GM21723 (cell line): ENCODE measurements around the gene PLD3.
"Not testable (repeated sequence)": the region's sequence is repeated elsewhere in the genome, so short reads cannot be mapped to it uniquely, and the experiment has no call there.

Source experiments
- ATAC-seq: cut with Tn5 transposase; IDR thresholded peaks from one replicate; pipeline ENCODE4 v1.9.1; 2021; ENCODE audit warnings: mild to moderate bottlenecking, moderate library complexity; ENCODE audit not compliant: unreplicated experiment

The PLD3 gene

DNA sequence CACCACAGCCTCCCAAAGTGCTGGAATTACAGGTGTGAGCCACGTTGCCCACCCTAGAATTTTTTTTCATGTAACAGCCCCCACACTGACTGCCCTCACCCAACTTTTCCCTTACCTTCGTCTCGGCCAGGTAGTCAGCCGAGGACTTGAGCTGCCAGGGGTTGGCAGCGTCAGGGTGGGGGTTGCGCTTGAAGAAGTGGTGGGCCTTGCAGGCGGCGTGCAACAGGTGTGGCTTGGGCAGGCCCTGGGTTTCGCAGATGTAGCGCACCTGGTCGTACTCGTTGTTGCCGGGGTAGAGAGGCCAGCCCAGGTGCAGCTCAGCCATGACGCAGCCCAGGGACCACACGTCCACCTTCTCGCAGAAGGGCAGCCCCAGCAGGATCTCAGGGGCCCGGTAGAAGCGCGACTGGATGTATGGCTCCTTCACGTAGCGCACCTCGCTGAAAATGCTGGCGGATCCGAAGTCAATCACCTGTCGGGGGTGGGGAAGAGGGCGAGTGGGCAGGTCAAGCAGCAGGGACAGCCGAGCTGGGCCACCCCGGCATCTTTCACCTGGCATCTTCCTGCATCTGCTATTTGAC, 35.3 kb downstream of the PLD3 start:
- no peak for ATAC-seq

DNA sequence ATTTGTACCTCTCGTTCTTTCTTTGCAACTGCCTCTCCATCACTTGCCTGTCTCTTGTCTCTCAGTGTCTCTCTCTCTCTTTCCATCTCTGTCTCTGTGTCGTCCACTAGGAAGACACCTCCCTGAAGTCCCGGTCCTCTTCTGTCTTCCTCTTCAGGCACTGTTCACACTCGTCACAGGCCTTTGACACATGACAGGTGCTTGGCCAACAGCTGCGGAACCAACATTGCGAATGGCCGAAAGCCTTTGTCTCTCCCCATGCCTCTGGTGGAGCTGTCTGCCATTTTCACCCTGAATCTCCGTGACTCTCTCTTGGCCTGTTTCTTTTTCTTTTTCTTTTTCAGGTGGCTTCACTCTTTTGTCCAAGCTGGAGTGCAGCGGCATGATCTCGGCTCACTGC, 38.7 kb downstream of the PLD3 start:
- ATAC-seq, result no peak

DNA sequence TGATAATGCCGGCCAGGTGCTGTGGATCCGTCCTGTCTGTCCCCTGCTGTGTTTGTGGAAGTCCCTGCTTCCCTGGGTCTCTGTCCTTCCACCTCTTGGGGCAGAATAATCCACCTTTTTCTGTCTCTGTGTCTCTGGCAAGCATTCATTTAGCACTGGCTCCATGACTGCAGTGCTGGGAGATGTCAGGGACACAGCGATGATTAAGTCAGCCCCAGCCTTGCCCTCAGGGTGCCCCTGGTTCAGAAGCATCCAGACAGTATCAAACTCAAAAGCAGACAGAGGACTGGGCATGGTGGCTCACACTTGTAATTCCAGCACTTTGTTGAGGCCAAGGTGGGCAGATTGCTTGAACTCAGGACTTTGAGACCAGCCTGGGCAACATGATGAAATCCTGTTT, 40.0 kb downstream of the PLD3 start:
- ATAC-seq, result no peak

DNA sequence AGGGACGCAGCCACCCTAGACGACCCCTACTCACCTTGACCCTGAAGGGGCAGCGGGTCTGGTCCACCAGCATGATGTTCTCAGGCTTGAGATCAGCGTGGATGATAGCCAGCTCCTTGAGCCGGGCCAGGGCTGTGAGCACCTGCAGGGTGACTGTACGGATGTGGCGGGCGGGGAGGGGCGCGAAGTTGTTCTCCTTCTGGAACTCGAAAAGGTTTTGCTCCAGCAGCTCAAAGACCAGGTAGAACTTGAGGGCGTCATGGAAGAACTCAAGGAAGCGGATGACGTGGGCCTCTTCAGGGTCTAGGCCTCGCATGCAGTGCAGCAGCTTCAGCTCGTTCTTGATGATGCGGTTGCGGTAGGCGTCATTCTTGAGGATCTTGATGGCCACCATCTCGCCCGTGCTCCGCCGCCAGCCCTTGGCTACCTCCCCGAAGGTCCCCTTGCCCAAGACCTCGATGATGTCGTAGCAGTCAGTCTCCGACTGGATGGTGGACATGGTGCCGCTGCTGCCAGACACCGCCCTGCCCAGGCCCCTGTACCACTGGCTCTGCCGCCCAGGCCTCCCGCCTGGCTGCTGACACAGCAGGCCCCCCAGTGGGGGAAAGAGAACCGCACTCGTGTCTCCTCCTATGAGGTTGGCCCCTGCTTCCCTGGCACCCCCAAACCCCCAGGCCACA, 41.0 kb downstream of the PLD3 start:
- ATAC-seq, result no peak

DNA sequence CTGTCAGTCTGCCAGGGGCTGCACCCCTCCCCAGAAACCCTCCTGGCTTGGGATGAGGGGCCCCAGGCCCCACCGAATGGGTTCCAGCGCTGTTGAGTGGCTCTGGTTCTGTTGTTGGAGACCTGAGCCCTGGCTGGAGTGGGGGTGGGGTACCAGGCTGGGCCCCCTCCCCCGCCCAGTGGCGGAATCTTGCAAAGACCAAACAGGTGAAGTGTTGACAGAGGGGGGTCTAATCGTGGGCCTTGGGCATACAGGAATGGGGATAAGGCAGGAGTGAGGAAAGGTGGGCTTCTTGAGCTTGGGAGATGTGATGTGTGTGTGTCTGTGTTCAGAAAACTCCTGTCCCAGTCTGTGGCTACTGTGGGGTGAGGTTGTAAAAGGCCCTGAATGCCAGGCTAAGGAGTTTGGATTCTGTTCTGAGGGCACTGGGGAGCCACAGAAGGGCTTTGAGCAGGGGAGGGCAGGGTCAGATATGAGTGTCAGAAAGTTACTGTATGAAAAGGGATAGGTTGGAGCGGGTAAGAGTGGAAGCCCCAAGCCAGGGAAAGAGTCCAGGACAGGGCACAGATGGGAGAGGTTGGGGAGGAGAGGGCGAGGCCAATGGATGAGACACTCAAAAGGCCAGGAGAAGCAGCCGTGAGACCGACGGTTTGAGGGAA, 41.7 kb downstream of the PLD3 start, which contains the start of gene HIPK4:
HIPK4 (minus strand) TSS at position 98 of the 659 bp plus-strand sequence. CDS start 279 bp downstream, outside the sequence.
- ATAC-seq, result no peak

DNA sequence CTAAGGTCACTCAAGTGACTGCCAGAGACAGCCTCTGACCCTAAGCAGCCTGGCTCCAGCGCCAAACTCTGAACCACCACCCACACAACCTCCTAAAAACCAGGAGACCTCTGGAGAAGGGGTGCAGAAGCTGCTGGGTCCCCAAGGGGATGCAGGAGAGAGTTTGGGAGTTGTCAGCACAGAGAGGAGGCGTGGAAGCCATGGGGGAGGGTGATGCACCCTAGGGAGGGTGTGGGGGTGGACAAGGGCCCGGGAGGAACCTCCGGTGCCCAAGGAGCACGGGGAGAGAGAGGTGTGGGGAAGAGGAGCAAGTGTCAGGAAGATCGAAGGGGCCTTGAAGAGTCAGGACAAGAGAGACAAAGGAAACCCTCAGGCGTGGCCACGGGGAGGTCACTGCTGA, 43.6 kb downstream of the PLD3 start:
- no peak for ATAC-seq

DNA sequence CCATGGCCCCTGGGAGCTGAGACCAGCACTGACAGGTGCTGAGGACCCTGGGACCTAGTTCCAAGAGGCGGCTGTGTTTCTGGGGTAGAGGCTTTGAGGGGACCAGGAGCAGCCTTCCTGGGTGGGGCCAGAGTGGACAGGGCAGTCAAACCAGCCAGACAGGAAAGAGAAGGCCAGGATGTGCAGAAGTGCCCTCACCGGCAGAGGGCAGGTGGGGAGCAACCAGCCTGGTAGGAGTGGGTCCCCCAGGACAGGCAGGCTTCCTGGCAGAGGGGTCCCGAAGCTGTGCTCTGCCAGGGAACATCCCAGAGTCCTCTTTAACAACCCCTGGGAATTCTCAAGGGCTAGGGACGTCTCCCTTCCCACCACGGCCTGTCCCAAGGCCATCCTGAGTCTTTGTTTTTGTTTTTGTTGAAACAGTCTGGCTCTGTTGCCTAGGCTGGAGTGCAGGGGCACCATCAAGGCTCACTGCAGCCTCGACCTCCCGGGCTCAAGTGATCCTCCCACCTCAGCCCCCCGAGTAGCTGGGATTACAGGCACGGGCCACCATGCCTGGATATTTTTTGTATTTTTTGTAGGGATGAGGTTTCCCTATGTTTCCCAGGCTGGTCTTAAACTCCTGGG, 44.5 kb downstream of the PLD3 start:
- no peak for ATAC-seq

DNA sequence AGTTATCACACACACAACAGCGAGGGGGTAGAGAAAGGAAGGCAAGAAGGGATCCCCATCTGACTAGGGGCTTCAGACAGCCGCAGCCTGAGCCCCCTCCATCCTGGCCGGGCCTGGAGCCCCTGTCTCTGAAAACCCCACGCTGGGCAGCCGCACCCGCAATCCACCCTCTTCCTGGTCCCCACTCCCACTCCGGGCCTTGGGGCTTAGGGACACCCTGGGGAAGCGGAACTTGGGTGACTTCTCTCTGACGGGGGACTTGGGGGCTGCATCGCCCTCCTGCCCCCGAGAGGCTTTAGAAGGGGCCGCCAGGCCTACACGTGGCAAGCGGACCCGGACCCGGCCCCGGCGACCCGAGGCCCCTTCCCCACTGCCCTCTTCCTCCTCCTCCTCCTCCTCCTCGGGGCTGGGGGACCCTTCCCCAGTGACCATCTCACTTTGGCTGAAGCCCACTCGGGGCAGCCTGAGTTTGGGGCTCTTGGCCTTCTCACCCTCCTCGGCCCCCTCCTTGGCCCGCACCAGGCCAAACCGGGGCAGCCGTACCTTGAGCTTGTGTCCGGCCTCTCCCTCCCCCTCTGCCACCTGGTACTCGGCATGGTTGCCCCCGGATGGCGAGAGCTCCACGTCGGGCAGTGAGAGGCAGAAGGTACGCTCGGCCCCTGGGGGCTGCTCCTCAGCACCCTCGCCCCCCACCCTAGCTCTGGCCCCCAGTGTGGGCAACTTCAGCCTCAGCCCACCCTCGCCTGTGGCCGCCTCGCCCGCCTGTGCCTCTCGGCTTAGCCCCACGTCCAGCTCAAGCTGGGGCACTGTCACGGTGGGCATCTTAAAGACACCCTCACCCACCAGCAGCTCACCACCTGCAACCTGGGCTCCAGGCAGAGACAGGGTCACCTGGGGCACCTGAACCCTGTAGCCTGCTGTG, 45.7 kb downstream of the PLD3 start:
- ATAC-seq, result no peak

DNA sequence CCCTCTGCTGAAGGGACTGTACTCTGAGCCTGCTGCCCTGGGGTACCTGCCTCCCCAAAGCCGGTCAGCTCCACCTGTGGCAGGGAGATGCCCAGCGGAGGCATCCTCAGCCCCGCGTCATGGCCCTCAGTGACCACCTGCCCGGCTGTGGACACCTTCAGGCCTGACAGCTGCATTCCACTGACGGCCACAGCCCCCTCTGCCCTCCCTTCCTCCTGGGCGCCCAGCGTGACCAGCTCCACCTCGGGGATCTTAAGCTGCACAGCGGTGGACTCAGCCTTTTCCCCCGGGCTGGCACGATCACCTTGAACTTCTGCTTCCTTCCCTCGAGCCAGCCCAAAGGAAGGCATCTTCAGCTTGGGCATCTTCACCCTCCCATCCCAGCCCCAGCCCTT, 46.3 kb downstream of the PLD3 start:
- ATAC-seq, result no peak

DNA sequence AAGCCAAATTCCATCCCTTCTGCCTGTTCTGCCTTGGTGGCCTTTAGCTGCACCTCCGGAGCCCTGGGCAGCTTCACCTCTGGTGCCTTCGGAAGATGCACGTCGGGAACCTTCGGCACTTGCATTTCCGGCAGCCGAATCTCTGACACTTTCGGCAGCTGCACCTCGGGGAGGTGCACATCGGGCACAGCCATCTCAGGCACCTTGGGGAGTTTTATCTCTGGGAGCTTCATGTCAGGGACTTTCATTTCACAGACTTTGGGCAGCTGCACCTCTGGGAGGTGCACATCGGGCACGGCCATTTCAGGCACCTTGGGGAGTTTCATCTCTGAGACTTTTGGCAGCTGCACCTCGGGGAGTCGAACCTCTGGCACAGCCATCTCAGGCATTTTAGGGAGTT, 47.5 kb downstream of the PLD3 start:
- no peak for ATAC-seq

DNA sequence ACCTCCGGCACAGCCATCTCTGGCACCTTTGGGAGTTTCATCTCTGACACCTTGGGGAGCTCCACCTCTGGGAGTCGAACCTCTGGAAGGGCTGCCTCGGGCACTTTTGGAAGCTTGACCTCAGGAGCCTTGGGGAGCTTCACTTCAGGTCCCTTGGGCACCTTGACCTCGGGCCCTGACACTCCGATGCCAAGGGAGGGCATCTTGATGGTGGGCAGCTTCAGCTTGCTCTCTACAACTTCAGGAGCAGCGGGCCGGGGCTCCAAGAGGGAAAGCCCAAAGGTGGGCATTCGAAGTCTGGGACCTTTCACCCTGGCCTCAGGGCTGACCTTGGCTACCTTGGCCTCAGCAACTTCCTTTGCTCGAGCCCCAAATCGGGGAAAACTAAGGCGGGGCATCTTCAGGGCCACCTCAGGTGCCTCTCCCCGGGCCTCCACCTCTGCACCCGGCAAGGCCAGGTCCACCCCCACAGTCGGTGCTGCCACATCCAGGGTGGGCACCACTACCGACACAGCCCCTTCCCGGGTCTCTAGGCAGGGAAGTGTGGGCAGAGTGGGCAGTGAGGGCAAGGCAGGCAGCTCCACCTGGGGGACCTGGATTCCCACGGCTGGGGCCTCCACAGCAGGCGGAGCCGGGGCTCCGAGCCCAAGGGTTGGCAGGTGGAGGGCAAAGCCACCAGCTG, 48.5 kb downstream of the PLD3 start:
- ATAC-seq, result no peak

DNA sequence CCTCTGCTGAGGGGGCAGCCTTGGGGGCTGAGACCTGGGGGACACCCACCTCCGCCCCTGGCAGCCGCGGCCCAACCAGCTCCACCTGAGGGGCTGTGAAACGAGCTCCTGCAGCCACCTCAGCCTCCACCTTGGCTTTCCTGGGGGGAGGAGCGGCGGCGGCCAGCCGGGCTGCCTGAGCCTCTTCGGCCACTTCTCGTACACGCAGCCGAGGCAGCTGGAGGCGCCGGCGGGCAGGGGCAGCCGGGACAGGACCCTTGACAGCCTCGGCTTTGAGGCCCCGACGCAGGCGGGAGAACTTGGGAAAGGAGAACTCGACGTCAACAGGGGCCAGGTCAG, 49.0 kb downstream of the PLD3 start:
- ATAC-seq, result no peak

DNA sequence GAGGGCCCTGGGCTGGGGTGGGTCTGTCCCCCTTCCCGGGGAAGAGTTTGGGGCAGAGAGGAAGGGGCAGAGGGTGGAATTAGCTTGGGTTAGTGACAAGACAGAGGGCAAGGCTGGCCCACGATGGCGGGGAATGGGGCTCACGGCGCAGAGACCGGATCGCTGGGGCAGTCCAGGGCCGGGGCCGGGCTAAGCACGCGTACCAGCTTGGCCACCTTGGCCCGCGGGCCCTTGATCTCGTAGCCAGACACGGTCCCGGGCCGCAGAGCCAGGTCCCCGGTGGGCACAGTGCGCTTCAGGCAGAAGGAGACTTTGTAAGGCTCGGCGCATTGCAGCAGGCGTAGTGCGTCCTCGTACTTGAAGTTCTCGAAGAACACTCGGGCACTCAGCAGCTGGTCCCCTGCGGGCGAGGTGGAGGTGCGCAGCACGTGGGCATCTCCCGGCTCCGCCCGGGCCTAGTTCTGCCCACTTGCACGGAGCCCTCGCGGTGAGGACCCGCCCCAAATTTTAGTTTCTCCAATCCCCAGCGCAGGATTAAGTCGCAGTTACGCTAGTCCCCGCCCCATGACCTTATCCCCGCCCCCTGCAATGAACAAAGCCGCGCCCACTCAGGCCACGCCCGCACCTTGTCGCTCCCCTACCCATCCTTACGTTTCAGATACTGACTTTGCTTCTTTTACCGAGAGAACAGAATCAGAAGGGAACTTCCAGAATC, 50.1 kb downstream of the PLD3 start:
- no peak for ATAC-seq

DNA sequence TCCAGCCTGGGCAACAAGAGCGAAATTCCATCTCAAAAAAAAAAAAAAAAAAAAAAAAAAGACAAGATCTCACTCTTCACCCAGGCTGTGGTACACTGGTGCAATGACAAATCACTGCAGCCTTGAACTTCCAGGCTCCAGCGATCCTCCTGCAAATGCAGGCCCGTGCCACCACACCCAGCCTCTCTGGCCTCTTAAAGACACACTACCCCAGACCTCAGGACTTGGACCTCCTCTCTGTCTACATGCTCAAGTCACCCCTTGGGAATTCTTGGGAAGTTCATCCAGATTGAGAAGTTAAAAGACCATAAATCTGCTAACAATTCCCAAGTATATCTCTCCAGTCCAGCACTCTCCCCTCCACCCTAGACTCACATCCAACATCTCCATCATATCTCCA, 52.1 kb downstream of the PLD3 start:
- ATAC-seq, result no peak

DNA sequence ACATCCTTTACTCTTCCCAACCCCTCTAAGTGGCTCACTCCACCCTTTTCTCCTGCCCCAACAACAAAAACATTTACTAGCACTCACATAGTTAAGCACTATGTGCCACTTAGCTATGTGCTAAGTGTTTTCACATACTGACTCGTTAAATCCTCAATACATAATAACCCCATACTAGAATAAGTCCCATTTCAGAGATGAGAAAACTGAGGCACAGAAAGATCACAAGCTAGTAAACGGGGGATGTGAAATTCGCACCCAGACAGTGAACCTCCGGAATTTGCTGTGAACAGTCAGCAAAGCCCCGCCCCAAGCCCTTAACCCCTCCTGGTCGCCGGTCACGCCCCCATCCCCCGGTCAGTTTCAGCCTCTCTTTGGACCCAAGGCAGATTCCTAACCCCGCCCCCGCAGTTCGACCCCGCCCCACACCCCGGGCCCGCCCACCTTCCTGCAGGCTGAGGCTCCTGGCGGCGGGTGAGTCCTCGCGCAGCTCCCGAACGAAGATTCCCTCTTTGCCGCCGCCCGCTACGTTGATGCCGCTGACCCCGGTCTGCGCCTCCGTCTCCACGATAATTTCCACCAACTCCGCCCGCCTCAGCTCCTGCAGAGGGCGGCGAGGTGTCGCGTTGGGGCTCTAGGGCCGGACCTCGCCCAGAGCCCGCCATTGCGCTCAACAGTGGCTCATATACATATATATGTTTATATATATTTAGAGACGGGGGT, 54.9 kb downstream of the PLD3 start:
- ATAC-seq, result peak; percentile 74

DNA sequence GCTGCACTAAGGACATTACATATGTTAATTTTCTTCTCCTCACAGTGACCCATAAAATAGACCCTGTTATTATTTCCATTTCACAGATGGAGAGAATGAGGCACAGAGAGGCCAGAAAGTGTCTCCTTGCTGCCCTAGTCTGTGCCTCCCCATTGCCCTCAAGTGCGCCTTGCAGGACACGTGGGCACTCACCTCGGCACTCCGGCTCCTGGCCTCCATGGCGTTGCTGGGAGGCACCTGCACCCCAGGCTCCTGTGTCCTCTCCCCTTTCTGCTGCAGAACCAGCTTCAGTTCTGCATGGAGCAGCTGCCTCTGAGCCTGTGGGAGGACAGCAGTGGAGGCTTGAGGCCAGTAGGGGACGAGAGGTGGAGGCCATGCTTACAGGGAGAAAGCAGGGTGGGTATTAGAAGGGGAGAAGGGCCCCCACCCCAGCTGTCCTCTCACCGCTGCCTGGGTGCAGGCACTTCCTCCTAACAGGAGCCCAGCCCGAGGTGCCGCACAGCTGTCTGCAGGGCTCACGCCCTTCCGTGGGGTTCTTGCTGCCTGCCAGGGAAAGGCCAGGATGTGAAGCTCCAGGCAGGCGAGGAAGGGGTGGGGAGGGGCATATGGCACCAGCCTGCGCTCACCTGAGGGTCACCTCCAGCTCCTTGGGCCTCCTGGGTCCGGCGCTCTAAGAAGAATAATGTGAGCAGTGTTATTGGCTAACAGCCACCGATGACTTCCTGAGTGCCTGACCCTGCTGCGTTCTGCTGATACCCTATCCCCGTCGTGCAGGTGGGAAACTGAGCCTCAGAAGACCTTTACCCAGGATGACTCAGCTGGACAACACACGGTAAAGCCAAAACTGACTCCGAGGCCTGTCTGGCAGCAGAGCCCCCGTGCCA, 59.5 kb downstream of the PLD3 start:
- ATAC-seq, result no peak

DNA sequence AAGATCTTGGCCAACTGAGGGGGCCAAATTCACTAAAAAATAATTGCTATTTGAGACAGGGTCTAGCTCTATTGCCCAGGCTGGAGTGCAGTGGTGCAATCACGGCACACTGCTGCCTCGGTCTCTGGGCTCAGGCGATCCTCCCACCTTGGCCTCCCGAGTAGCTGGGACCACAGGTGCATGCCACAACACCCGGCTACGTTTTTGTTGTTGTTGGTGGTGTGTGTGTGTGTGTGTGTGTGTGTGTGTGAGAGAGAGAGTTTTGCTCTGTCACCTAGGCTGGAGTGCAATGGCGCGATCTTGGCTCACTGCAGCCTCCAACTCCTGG, 60.1 kb downstream of the PLD3 start:
- not testable (repeated sequence) for ATAC-seq

DNA sequence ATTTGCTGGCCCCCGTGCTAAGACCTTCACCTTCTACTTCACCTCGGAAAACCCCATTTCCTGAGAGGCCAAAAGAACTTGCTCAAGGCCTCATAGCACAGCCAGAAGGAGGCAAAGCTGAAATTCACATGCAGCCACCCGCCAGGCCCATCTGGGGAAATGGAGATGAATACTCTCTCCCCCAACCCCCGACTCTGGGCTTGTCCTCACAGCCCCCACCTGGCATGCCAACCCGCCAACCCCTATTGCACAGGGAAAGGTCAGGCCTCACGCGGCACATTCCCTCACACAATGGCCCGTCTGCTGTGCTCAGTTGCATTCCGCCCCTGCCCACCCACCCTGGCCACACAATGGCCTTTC, 61.5 kb downstream of the PLD3 start:
- ATAC-seq, result no peak
